ENCODE measurements around the gene APOL5.

- TF ChIP-seq POLR2AphosphoS5 (IDR thresholded peaks at IDR 0.05; ENCODE audit: borderline replicate concordance, low read depth, low read length) (no peak), EZH2 (IDR thresholded peaks at IDR 0.05) (no peak), FOXP2 (optimal IDR thresholded peaks at IDR 0.05; ENCODE audit: control extremely low read depth, extremely low read length, insufficient read depth) (no peak)
Observed at GRCh38 chr22:35758394-35758793, 40.7 kb downstream of the APOL5 start.

Data from SK-N-MC (cell line).